ENCODE results near the gene CPA5. TPM values are rescaled to one million over a fixed set of nuclear protein-coding genes. Genes with fewer than 3 reads are reported as not detected.

The CPA5 gene
- total and polyA plus RNA-seq, 2 donors (not counting 3 experiments of a cell fraction or from before 2014, with no cell fraction given), result not detected

DNA sequence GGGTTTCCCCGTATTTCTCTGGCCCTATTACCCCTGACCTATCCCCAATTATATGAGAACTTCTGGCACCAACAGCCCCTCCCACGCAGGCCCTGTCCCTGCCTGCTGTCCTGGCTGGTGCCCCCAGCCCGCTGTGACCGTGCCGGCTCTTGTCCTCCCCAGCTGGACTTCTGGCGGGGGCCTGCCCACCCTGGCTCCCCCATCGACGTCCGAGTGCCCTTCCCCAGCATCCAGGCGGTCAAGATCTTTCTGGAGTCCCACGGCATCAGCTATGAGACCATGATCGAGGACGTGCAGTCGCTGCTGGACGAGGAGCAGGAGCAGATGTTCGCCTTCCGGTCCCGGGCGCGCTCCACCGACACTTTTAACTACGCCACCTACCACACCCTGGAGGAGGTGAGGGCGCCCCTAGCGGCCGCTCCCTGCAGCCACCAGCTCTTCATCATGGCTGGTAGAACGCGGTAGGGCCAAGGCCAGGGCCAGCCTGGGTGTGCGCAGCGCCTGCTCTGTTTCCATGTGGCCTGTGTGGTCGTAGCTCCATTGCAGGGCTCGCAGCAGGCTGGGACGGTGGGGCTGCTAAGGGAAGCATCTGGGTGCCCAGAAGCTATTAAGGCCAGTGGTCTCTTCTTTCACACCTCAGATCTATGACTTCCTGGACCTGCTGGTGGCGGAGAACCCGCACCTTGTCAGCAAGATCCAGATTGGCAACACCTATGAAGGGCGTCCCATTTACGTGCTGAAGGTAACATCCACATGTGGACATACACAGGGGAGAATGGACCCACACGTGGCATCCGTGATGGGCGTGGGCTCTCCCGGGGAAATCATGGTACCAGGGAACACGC, 37.1 kb downstream of the CPA5 start:
- Histone ChIP-seq H3K27ac (ENCODE audit: insufficient read depth, low read depth, low read length) (no peak overlapping the region), H3K4me3 (replicated peaks in 1 of 3; ENCODE audit: insufficient read depth in 1 of 3, low read depth in 1 of 3, low read length in 3 of 3) (no peak overlapping the region), H3K27me3 (ENCODE audit: control insufficient read depth in 2 of 2, insufficient read depth in 2 of 2, low read length in 2 of 2) (no peaks in the 10 kb centered on the region), H2AFZ (ENCODE audit: low read depth, low read length) (no peak overlapping the region), H3K36me3 (ENCODE audit: control insufficient read depth in 2 of 2, extremely low read depth in 1 of 2, insufficient read depth in 2 of 2, low read length in 2 of 2) (no peaks in the 10 kb centered on the region), H3K9me1 (replicated peaks; ENCODE audit: control insufficient read depth, extremely low read depth, insufficient read depth, low read length) (no peaks in the 10 kb centered on the region), H3K79me2 (ENCODE audit: control insufficient read depth, insufficient read depth, low read length) (no peaks in the 10 kb centered on the region), H3K4me1 (ENCODE audit: control insufficient read depth, extremely low read depth, insufficient read depth, low read length) (no peaks in the 10 kb centered on the region), H3K9ac (replicated peaks; ENCODE audit: extremely low read depth, insufficient read depth, low read length) (no peak overlapping the region), H3K9me3 (replicated peaks; ENCODE audit: control insufficient read depth, insufficient read depth, low read length) (no peaks in the 10 kb centered on the region), H3K4me2 (ENCODE audit: insufficient read depth, low read length) (no peak overlapping the region), H4K20me1 (replicated peaks; ENCODE audit: control insufficient read depth, extremely low read depth, insufficient read depth, low read length) (no peaks in the 10 kb centered on the region)
- dilution Hi-C loops (cut with MboI; ENCODE audit: extremely low pct_ligation_motif_present, low sequenced_read_pairs) (no loop called here), intact Hi-C loops (cut with micrococcal nuclease) (no loop called here)
- BruUV-seq (replicated peaks), result no TSS peak
- FAIRE-seq (no peak), DNase-seq (ENCODE audit: low read depth, low spot score) (no peak)
- no peak for TF ChIP-seq POLR2A (IDR thresholded peaks at IDR 0.05; ENCODE audit: low read depth, low read length)
- TF ChIP-seq, protein P1, sequence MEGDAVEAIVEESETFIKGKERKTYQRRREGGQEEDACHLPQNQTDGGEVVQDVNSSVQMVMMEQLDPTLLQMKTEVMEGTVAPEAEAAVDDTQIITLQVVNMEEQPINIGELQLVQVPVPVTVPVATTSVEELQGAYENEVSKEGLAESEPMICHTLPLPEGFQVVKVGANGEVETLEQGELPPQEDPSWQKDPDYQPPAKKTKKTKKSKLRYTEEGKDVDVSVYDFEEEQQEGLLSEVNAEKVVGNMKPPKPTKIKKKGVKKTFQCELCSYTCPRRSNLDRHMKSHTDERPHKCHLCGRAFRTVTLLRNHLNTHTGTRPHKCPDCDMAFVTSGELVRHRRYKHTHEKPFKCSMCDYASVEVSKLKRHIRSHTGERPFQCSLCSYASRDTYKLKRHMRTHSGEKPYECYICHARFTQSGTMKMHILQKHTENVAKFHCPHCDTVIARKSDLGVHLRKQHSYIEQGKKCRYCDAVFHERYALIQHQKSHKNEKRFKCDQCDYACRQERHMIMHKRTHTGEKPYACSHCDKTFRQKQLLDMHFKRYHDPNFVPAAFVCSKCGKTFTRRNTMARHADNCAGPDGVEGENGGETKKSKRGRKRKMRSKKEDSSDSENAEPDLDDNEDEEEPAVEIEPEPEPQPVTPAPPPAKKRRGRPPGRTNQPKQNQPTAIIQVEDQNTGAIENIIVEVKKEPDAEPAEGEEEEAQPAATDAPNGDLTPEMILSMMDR (IDR thresholded peaks at IDR 0.05; ENCODE audit: extremely low read depth in 1 of 2, insufficient read depth in 1 of 2, low read depth in 1 of 2, low read length in 2 of 2), result peak in 1 of 2 donors; percentile 22
- POLR2A ChIA-PET, result no interaction called here
- CTCF ChIA-PET, result interaction anchor here (1.1 to 1.2 kb wide), 2 partner anchors 21 to 24 kb away, joined by 3 to 4 read pairs; no protein-coding TSS in a partner anchor

GRCh38 chr7:130383187-130383980, 38.8 kb downstream of the CPA5 start:
- BruUV-seq (replicated peaks), result no TSS peak
- no peak overlapping the region for H3K9ac ChIP-seq (replicated peaks; ENCODE audit: extremely low read depth, insufficient read depth, low read length)
- no peaks in the 10 kb centered on the region for H3K79me2 ChIP-seq (ENCODE audit: control insufficient read depth, insufficient read depth, low read length)
- H3K36me3 ChIP-seq (ENCODE audit: control insufficient read depth in 2 of 2, extremely low read depth in 1 of 2, insufficient read depth in 2 of 2, low read length in 2 of 2), result no peaks in the 10 kb centered on the region
- no peak overlapping the region for H3K4me2 ChIP-seq (ENCODE audit: insufficient read depth, low read length)
- TF ChIP-seq FOS (IDR thresholded peaks at IDR 0.05; ENCODE audit: borderline replicate concordance, insufficient read depth, low read length) (no peak), GATA2 (IDR thresholded peaks at IDR 0.05; ENCODE audit: insufficient read depth, insufficient read length, low read depth, low read length) (no peak), JUN (IDR thresholded peaks at IDR 0.05; ENCODE audit: borderline replicate concordance, insufficient read depth, insufficient read length, low read depth) (no peak), MYC (IDR thresholded peaks at IDR 0.05; ENCODE audit: low read depth, low read length) (no peak), POLR2A (IDR thresholded peaks at IDR 0.05; ENCODE audit: low read depth, low read length) (no peak), EZH2 (IDR thresholded peaks at IDR 0.05; ENCODE audit: borderline replicate concordance, low read depth, low read length, severe bottlenecking) (no peak), POLR2AphosphoS5 (IDR thresholded peaks at IDR 0.05; ENCODE audit: insufficient read depth, low read depth, low read length) (no peak)
- TF ChIP-seq, protein P2, sequence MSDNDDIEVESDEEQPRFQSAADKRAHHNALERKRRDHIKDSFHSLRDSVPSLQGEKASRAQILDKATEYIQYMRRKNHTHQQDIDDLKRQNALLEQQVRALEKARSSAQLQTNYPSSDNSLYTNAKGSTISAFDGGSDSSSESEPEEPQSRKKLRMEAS (IDR thresholded peaks at IDR 0.05; ENCODE audit: insufficient read depth, insufficient read length), result no peak
- TF ChIP-seq, protein P1 (IDR thresholded peaks at IDR 0.05; ENCODE audit: extremely low read depth in 1 of 2, insufficient read depth in 1 of 2, low read depth in 1 of 2, low read length in 2 of 2), result no peak
- ChIA-PET CTCF (interaction anchor here (0.7 kb wide), 2 partner anchors 9 to 11 kb away, joined by 3 to 4 read pairs; no protein-coding TSS in a partner anchor), POLR2A (no interaction called here)
- H3K9me3 ChIP-seq (replicated peaks; ENCODE audit: control insufficient read depth, insufficient read depth, low read length), result no peaks in the 10 kb centered on the region
- H3K27me3 ChIP-seq (ENCODE audit: control insufficient read depth in 2 of 2, insufficient read depth in 2 of 2, low read length in 2 of 2), result no peaks in the 10 kb centered on the region
- FAIRE-seq, result no peak
- H3K4me3 ChIP-seq (replicated peaks in 1 of 3; ENCODE audit: insufficient read depth in 1 of 3, low read depth in 1 of 3, low read length in 3 of 3), result no peak overlapping the region
- no peak overlapping the region for H2AFZ ChIP-seq (ENCODE audit: low read depth, low read length)
- H3K27ac ChIP-seq (ENCODE audit: insufficient read depth, low read depth, low read length), result no peak overlapping the region
- H3K4me1 ChIP-seq (ENCODE audit: control insufficient read depth, extremely low read depth, insufficient read depth, low read length), result no peaks in the 10 kb centered on the region
- dilution Hi-C loops (cut with MboI; ENCODE audit: extremely low pct_ligation_motif_present, low sequenced_read_pairs), result no loop called here
- no peaks in the 10 kb centered on the region for H4K20me1 ChIP-seq (replicated peaks; ENCODE audit: control insufficient read depth, extremely low read depth, insufficient read depth, low read length)
- no peak for DNase-seq (ENCODE audit: low read depth, low spot score)
- H3K9me1 ChIP-seq (replicated peaks; ENCODE audit: control insufficient read depth, extremely low read depth, insufficient read depth, low read length), result no peaks in the 10 kb centered on the region
- intact Hi-C loops (cut with micrococcal nuclease), result no loop called here
